NOMO-1 treated with dmso at 0.1 percent for 144 hours (cell line): ENCODE results near the gene PPP2R1B.

Experiments
- DNase-seq: peaks from one replicate; lab custom pipeline; 2025; ENCODE audit not compliant: unreplicated experiment; lab: John Stamatoyannopoulos, UW

The PPP2R1B gene

DNA sequence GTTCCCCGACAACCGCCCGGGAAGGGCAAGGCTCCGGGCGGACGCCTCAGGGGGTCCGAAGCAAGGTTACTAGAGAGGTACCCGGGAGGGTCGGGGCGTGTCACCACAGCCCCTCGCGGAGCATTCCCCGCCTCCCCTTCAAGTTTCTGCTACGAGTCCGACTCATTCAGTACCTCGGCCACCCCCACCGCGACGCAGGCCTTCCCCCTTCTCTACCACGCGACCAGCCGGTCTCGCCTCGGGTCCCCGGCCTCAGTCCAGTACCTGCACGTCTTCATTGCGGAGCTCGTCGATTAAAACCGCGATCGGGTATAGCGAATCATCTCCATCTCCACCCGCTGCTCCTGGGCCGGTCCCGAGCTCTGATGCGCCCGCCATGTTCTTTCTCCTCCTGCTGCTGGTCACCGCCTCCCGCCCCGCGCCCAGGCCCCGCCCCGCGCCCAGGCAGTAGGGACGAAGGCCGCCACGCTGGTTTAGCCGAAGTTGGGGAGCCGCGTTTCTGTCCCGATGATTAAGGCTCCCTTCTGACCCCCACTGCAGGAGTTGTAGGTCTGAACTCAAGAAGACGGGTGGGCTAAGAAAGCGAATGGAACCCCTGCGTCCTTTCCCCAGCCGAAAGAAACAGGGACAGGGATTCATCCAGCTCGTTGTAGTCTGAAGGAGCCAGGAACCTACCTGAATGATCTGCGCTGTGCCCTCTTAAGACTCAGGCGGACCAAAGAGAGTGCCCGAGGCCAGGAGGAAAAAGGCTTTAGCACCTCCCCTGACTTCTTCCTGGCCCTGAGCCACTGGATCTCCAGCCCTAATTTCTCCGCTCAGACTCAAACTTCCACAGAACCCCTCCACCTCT is at the start of gene PPP2R1B:
Gene PPP2R1B (minus strand): TSS at position 406 of the 850 bp plus-strand sequence. CDS start 28 bp downstream, at position 378.
- DNase-seq, result peak; percentile 55

GRCh38 chr11:111815489-111815888 is 49.3 kb upstream of the PPP2R1B start:
- DNase-seq, result no peak

GRCh38 chr11:111814557-111815320 is 48.5 kb upstream of the PPP2R1B start:
- DNase-seq, result no peak

DNA sequence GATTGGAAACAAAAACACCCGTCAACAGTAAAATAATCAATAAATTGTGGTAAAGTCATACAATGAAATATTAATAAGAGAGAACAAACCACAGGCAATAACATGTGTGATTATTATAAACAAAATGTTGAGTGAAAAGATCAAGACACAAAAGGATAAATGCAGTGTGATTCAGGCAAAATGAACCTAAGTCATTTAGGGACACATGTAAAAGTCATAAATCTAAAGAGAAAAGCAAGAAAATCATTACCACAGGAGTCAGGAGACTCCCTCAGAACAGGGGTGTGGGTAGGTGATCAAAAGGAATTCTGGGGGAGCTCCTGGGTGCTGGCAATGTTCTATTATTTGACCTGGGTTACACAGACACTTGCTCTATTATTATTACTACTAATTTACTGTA is 47.9 kb upstream of the PPP2R1B start:
- no peak for DNase-seq

GRCh38 chr11:111812211-111812610 is 46.0 kb upstream of the PPP2R1B start:
- no peak for DNase-seq

DNA sequence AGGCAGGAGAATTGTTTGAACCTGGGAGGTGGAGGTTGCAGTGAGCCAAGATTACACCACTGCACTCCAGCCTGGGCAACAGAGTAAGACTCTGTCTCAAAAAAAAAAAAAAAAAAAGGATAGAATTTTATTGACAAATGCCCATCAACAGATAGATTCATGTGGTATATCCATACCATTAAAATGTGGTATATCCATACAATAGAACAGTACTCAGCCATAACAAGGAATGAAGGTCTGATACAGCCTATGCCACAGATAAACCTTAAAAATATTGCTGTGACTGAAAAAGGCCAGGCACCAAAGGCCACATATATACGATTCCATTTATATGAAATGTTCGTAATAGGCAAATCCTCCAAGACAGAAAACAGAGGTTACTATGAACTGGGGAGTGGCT is 45.3 kb upstream of the PPP2R1B start:
- no peak for DNase-seq

DNA sequence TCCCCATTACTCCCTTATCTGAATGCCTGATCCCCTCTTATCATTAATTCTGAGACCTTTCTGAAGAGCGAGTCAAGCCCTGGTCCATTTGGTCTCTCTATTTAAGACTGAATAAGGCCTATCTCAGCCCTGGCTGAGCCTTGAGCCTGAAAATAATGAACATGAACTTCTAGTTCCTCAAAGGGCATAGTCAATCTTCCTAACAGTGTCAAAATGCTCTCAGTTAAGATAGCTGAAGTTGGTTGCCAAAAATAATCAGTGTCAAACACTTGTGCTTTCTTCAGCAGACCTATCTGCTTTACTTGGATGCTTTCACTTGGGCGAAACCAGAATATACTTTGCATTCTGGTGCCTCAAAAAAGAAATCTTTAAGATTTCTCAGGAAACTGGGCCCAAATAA is 42.6 kb upstream of the PPP2R1B start:
- DNase-seq, result no peak

GRCh38 chr11:111808063-111808588 is 41.9 kb upstream of the PPP2R1B start:
- no peak for DNase-seq

GRCh38 chr11:111807076-111807475 is 40.9 kb upstream of the PPP2R1B start:
- no peak for DNase-seq

- no peak for DNase-seq
Measured at GRCh38 chr11:111801135-111801534, 34.9 kb upstream of the PPP2R1B start.

DNA sequence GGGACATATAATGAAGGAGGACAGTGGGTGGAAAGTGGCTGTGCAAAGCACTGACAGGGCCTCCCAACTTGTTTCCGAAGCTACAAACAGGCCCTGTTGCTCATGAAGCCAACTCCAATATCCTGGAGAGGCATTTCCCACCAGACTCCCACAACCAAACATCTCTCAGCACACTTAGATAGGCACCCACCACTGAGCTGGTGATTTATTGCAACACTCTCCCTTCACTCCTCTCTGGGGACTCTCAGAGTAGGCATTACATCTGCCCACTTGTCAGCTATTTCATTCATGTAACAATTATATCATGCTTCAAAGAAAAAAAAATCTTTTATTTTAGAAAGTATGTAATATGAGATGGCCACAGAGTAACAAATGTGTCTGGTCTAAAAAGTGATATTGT is 32.1 kb upstream of the PPP2R1B start:
- no peak for DNase-seq

DNA sequence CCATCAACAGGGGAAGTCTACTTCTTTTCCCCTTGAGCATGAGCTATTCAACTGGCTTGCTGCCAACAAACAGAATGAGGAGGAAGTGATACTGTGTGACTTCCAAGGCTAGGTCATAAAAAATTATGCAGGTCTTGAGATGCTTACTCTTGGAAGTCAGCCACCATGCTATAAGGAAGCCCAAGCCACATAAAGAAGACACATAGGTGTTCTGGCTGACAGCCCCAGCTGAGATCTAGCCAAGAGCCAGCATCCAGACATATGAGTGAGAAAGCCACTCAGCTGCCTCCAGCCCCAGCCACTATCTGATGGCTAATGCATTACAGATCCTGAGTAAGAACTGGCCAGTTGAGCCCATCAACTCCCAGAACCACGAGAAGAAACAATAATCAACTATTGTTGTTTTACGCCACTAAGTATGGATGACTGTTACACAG is 31.0 kb upstream of the PPP2R1B start:
- peak; percentile 41 for DNase-seq

DNA sequence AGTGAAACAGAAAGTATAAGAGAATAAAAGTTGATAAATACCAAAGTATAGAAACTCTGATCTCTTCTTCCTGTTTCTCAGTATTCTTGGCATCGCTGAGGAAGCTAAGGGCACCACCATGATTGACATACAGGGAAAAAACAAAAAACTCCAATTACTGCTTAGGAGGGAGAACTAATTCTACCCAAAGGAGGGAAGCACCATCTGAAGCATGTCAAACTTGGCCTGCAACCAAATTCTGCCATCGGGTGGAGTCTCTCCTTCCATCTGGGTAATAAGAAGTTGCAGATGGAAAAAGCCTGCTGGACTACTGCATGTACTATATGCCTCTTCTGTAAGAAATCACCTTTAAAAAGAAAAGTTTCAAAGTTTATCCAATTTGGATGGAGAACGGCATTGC is 30.5 kb upstream of the PPP2R1B start:
- DNase-seq, result no peak

DNA sequence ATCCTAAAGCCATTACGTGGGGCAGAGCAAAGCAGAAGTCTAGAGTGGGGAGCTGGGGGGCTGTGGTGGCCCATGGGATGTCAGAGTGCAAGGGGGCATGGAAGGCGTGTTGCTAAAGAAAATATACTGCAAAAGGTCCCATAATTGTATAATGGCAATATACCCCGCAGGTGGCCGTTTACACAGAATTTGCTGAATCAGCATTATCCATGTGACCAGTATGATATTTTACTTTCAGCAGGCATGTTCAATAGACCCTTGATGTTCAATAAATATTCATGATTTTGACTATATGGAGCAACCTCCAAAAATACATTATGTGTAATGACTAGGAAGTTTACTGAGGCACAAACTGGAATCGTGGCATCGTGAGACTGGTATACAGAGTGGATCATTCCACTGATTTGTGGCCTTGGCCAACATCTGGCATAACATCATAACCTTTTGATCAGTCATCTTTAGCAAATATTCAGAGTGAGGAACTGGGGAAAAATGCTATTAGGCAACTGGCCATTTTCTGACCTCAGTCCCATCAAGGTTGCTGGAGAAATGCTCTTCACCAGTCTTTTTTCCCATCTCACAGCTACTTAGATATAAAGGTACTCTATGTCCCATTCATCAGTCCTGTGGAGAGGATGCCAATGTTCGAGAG is 29.3 kb upstream of the PPP2R1B start:
- DNase-seq, result no peak

DNA sequence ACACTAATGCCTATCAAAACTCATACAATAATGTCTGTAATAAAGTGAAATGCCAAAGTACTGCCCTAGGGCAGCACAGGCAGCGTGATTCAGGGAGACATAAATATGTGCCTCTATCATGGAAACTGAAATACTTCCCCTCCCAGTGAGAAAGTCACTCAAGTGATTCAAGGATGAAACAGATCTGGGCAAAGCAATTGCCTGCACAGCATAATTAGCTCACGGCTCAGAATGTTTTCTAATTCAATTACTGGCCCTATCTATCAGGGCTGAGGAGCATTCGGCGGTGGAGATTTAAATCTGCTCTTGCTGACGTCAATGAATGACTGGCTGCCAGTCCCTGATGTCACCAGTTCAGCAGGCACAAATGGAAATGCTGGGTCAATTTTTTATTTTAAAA is 27.7 kb upstream of the PPP2R1B start:
- DNase-seq, result no peak

GRCh38 chr11:111792955-111793500 is 26.8 kb upstream of the PPP2R1B start:
- DNase-seq, result no peak

DNA sequence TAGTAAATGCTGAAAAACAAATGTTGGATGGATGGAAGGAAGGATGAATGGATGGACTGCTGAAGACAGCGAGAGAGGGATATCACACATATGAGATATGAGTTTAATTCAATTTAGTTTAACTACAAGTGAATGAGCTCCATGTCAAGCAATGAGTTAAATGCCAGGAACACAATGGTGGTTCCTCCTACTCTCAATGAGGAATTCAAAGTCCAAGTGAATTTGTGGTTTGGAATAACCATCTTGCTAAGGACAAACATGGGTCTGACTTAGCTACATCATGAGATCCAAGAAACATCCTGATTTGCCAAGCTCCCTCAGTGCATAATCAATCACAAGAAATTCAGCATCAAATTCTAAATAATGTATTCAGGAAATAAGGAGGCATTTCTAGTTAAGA is 26.1 kb upstream of the PPP2R1B start:
- no peak for DNase-seq

DNA sequence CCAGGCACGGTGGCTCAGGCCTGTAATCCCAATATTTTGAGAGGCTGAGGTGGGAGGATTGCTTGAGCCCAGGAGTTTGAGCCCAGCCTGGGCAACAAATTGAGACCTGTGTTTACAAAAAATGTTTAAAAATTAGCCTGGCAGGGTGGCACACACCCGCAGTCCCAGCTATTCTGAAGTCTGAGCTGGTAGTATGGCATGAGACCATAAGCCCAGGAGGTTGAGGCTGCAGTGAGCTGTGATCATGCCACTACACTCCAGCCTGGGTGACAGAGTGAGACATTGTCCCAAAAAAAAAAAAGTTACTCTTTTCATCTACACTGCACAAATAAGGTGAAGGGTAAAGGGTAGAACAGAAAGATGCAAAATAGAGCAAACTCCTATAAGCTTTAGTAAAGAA is 22.3 kb upstream of the PPP2R1B start:
- no peak for DNase-seq

DNA sequence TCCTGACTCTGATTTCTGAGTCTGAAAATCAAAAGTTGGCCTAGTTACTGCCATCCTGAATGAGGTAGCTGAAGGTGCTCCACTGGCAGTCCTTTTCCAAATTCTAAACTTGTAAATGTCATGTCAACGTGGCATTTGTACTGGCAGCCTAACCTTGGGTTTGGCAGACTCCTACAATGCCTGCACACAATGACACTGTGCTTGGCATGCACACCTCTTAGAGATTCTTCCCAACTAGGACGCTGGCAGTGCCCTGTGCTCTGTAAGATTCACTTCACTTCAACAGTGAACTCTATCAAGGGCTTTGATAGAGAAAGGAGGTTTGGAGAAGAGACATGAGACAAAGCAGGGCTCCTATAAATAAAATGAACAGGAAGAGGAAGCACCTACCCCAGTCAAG is 21.9 kb upstream of the PPP2R1B start:
- no peak for DNase-seq

GRCh38 chr11:111785886-111786412 is 19.8 kb upstream of the PPP2R1B start:
- DNase-seq, result no peak

DNA sequence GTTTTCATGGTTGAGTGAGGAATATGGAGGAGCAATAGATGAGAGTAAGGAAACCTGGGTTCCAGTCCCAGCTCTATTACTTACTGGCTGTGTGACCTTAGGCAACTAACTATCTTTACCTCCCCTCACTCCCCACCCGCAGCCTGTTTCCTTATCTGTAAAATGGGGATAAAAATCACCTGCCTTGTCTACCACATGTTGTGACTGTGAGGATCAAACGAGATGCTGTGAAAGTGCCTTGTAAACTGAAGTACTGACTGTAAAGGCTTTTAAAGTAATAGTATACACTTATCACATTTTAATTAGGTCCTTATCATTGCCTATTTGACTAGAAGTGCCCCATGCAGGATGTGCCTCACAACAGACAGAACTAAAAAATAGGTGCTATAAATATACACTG is 18.9 kb upstream of the PPP2R1B start:
- no peak for DNase-seq
